Measurements from ENCODE around the gene UBE3C. TPM values are rescaled to one million over a fixed set of nuclear protein-coding genes. Genes with fewer than 3 reads are reported as not detected.

UBE3C gene
- total and polyA plus RNA-seq, 8 donors, result 13.5 to 162 (median 64.8) TPM

DNA sequence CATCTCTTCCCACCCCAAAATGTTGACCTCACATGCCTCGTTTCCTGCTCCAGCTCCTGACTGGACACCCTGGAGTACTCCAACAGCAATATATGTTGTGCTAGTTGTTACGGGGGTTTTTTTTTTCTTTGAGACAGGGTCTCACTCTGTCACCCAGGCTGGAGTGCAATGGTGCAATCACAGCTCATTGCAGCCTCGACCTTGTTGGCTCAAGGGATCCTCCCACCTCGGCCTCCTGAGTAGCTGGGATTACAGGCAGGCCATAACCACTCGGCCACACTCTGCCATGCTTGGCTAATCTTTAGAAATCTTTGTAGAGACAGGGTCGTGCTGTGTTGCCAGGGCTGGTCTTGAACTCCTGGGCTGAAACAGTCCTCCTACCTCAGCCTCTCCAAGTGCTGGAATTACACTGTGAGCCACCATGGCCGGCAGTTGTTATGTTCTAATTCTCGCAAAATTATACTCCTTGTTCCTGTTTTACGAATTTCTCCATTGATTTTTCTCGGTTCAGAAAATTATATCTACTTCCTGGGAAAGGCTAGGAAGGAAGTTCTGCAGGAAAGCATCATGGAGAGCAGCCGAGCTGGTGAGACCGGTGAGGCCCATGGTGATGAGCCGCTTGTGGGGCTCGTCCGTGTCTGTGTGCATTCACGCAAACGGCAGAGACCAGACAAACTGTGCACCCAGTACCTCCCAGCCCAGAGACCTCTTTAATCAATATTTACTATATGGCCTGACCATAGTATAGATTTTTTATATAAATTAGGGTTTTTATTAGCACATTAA lies 145.7 kb downstream of the UBE3C start:
- no peak overlapping the region for H3K4me3 ChIP-seq
- no peaks in the 10 kb centered on the region for H3K36me3 ChIP-seq
- peaks cover 0 to 15% (median 11%) of the 10 kb centered on the region in 4 donors for H3K9me3 ChIP-seq
- WGBS, 5 donors, result 86 to 94% (median 92%) methylated on average over 16 to 17 of the region's 17 CpGs
- H3K4me1 ChIP-seq, result peaks cover 8 to 10% (median 9%) of the 10 kb centered on the region in 4 donors
- TF ChIP-seq, protein P1, sequence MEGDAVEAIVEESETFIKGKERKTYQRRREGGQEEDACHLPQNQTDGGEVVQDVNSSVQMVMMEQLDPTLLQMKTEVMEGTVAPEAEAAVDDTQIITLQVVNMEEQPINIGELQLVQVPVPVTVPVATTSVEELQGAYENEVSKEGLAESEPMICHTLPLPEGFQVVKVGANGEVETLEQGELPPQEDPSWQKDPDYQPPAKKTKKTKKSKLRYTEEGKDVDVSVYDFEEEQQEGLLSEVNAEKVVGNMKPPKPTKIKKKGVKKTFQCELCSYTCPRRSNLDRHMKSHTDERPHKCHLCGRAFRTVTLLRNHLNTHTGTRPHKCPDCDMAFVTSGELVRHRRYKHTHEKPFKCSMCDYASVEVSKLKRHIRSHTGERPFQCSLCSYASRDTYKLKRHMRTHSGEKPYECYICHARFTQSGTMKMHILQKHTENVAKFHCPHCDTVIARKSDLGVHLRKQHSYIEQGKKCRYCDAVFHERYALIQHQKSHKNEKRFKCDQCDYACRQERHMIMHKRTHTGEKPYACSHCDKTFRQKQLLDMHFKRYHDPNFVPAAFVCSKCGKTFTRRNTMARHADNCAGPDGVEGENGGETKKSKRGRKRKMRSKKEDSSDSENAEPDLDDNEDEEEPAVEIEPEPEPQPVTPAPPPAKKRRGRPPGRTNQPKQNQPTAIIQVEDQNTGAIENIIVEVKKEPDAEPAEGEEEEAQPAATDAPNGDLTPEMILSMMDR (IDR thresholded peaks at IDR 0.05), result no peak
- TF ChIP-seq POLR2AphosphoS5 (IDR thresholded peaks at IDR 0.05) (no peak), POLR2A (IDR thresholded peaks at IDR 0.05) (no peak), EP300 (IDR thresholded peaks at IDR 0.05) (no peak)
- DNase-seq, result no peak
- H3K27me3 ChIP-seq, result peaks cover 0 to 32% (median under 1%) of the 10 kb centered on the region in 3 donors
- intact Hi-C loops (cut with DNase I; ENCODE audit: low total_unique reads), result no loop called here
- H3K27ac ChIP-seq, result no peak overlapping the region

DNA sequence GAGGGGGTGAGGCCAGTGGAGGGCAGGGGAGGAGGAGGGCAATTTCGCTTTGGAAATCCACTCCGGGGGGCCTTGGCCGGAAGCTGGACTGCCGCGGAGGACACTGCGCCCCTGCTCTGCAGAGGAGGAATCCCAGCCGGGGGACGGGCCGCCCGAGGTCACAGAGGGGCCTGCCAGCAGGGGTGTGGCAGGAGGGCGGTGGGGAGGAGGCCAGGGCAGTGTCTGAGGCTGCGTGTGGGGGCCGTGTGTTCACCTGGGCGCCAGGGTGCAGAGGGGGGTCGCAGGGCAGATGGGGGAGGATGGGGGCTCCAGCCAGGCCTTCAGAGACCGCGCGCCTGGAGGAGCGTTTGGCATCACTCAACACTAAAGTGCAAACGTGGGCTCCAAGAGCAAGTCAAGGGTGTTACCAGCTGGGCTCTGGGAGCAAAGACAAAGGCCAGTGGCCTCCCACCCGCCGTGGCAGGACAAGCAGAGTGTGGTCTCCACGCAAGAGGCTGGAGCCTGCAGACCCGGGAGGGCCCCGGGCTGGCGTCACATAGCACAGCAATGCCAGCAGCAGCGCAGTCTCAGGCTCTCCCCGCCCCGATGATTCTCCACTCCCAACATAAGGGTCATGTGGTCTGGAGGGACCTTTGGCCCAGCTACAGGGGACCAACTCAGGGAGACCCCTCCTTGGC lies 152.8 kb downstream of the UBE3C start:
- 83 to 88% (median 86%) methylated on average over 22 to 29 of the region's 29 CpGs for WGBS, 5 donors
- Histone ChIP-seq H3K27ac (no peak overlapping the region), H3K9me3 (no peaks in the 10 kb centered on the region), H3K27me3 (peaks cover 0 to 25% (median 0%) of the 10 kb centered on the region in 3 donors), H3K36me3 (no peaks in the 10 kb centered on the region), H3K4me3 (no peak overlapping the region), H3K4me1 (peaks cover 0 to 8% (median 3%) of the 10 kb centered on the region in 4 donors)
- DNase-seq, result no peak
- intact Hi-C loops (cut with DNase I; ENCODE audit: low total_unique reads), result no loop called here
- TF ChIP-seq POLR2AphosphoS5 (IDR thresholded peaks at IDR 0.05), result no peak
- TF ChIP-seq, protein P1 (IDR thresholded peaks at IDR 0.05), result no peak
- TF ChIP-seq POLR2A (IDR thresholded peaks at IDR 0.05), result no peak
- TF ChIP-seq EP300 (IDR thresholded peaks at IDR 0.05), result no peak

DNA sequence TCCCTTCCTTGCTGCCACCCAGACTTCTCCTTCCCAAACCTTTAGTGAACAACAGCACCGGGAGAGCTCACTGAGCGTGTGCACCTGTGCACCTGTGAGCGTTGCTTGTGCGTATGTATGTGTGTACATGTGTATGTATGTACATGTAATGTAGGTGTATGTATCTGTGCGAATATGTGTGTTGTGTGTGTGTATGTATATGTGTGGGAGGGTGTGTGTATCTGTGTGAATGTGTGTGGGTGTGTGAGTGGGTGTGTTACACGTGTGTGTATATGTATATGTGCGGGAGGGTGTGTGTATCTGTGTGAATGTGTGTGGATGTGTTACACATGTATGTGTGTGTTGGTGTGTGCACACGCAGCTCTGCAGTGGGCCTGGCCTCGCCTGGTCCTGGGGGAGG lies 153.5 kb downstream of the UBE3C start:
- WGBS, 5 donors, result 78 to 90% (median 83%) methylated on average over 9 of the region's 9 CpGs
- no peak for DNase-seq
- intact Hi-C loops (cut with DNase I; ENCODE audit: low total_unique reads), result no loop called here
- H3K4me3 ChIP-seq, result no peak overlapping the region
- peaks cover 0 to 8% (median 3%) of the 10 kb centered on the region in 4 donors for H3K4me1 ChIP-seq
- no peak overlapping the region for H3K27ac ChIP-seq
- H3K9me3 ChIP-seq, result no peaks in the 10 kb centered on the region
- no peaks in the 10 kb centered on the region for H3K36me3 ChIP-seq
- TF ChIP-seq EP300 (IDR thresholded peaks at IDR 0.05), result no peak
- TF ChIP-seq POLR2AphosphoS5 (IDR thresholded peaks at IDR 0.05), result no peak
- no peak for TF ChIP-seq POLR2A (IDR thresholded peaks at IDR 0.05)
- TF ChIP-seq, protein P1 (IDR thresholded peaks at IDR 0.05), result no peak
- peaks cover 0 to 25% (median 0%) of the 10 kb centered on the region in 3 donors for H3K27me3 ChIP-seq

DNA sequence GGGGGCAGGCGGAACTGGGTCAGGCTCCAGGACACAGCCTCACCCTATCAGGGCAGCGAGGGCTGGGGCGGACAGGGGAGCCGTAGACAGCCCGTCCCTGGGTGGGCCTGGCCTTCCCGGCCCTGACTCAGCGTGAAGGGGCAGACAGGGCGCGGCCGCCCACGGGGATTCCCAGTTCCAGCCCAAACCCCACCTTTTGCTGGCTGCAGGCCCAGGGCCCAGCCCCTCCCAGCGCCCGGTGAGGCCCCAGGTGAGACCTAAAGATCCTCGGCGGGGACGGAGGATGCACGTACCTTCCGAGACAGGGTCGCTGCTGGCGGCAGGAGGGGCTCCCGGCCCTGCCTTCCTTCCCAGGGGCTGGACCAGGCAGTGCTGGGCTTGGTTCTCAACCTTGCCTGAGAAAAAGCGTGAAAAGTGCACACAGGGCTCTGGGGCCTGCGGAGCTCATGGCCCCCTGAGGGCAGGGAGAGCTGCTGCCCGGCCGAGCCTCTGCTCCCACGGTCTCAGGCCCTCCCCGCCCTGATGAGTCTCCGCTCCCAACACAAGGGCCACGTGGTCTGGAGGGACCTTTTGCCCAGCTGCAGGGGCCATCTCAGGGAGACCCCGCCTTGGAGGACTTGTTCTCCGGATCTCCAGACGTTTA lies 154.2 kb downstream of the UBE3C start:
- intact Hi-C loops (cut with DNase I; ENCODE audit: low total_unique reads), result no loop called here
- Histone ChIP-seq H3K4me1 (peaks cover 0 to 8% (median 3%) of the 10 kb centered on the region in 4 donors), H3K4me3 (no peak overlapping the region), H3K27ac (no peak overlapping the region), H3K36me3 (no peaks in the 10 kb centered on the region), H3K27me3 (peaks cover 0 to 25% (median 0%) of the 10 kb centered on the region in 3 donors), H3K9me3 (no peaks in the 10 kb centered on the region)
- DNase-seq, result peak; percentile 45 to 81
- WGBS, 5 donors, result 27 to 78% (median 44%) methylated on average over 17 to 32 of the region's 32 CpGs
- TF ChIP-seq POLR2A (IDR thresholded peaks at IDR 0.05) (no peak), EP300 (IDR thresholded peaks at IDR 0.05) (no peak), POLR2AphosphoS5 (IDR thresholded peaks at IDR 0.05) (no peak)
- TF ChIP-seq, protein P1 (IDR thresholded peaks at IDR 0.05), result no peak
